NOMO-1 treated with DMSO at 0.1 percent for 48 hours (cell line): ENCODE data around the gene SRRM2.

ENCODE experiments used
- DNase-seq: peaks from one replicate; lab custom pipeline; 2025; ENCODE audit not compliant: unreplicated experiment; lab: John Stamatoyannopoulos, UW

The SRRM2 gene

GRCh38 chr16:2761472-2761871 lies 9.0 kb downstream of the SRRM2 start:
- DNase-seq, result no peak

- DNase-seq, result no peak
Measured at GRCh38 chr16:2761886-2762583, 9.6 kb downstream of the SRRM2 start.

GRCh38 chr16:2762711-2763110 lies 10.3 kb downstream of the SRRM2 start:
- no peak for DNase-seq

GRCh38 chr16:2763173-2763572 lies 10.7 kb downstream of the SRRM2 start:
- no peak for DNase-seq

GRCh38 chr16:2764718-2765117 lies 12.3 kb downstream of the SRRM2 start:
- DNase-seq, result no peak

GRCh38 chr16:2765462-2766404 lies 13.3 kb downstream of the SRRM2 start:
- no peak for DNase-seq

GRCh38 chr16:2766430-2767139 lies 14.1 kb downstream of the SRRM2 start:
- DNase-seq, result no peak

- no peak for DNase-seq
Measured at GRCh38 chr16:2767140-2767731, 14.8 kb downstream of the SRRM2 start.

GRCh38 chr16:2767891-2768290 lies 15.5 kb downstream of the SRRM2 start:
- DNase-seq, result no peak

GRCh38 chr16:2768403-2769089 lies 16.1 kb downstream of the SRRM2 start:
- no peak for DNase-seq

- DNase-seq, result no peak
Measured at GRCh38 chr16:2769100-2769529, 16.7 kb downstream of the SRRM2 start.

- DNase-seq, result no peak
Measured at GRCh38 chr16:2769675-2770056, 17.2 kb downstream of the SRRM2 start.

GRCh38 chr16:2770057-2770951 lies 17.9 kb downstream of the SRRM2 start:
- no peak for DNase-seq

- no peak for DNase-seq
Measured at GRCh38 chr16:2771496-2772402, 19.3 kb downstream of the SRRM2 start.

GRCh38 chr16:2773188-2773968 lies 20.9 kb downstream of the SRRM2 start:
- DNase-seq, result no peak

GRCh38 chr16:2774161-2774891 lies 21.9 kb downstream of the SRRM2 start:
- DNase-seq, result no peak

GRCh38 chr16:2775131-2775716 lies 22.8 kb downstream of the SRRM2 start:
- no peak for DNase-seq
